Activated naive CD4-positive, alpha-beta T cell treated with anti-CD3 and anti-CD28 coated beads, Interleukin-2, amount 50 U/mL, for 16 hours (primary cell): ENCODE data around the gene CAPNS1.

Source experiments
- DNase-seq: peaks from one replicate; pipeline ENCODE4 v3.0.0-alpha.2; 2020

The CAPNS1 gene

DNA sequence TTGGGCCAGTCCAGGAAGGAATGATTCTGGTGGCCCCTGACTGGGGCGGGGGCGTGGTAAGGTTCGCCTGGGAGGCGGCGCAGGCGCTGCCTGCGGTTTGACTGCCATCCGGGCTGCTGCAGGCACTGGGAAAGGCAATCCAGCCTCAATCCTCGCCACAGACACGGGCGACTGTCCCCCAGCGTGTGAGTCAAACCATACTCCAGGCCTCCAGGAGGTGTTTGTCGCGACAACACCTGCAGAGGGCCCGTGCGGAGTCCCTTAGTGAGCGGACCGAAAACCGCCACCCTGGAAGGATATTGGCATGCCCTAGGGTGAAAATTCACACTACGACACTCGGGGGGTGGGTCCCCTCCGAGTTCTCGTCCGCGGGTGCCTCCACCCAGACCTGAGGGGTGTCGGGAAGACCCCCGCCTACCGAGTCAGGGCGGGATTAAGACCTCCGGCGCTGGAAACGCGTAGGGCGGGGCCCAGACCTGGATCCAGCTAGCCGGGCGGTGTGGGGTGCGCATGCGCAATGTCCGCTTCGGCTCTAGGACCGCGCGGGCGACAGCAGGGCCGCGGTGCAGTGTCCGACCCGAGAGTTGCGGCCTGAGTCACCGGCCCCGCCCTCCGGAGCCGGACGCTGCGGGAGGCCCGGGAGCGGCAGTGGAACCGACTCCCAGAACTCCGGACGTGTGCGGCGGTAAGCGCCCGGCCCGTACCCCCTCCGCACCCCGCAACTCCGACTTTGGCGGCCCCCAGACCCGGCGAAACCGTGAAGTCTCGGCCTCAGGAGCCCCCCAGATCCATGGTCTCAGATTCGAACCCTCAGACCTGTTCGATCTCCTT lies at the start of gene CAPNS1:
Gene CAPNS1, plus strand, starts transcription at position 594 of the 831 bp plus-strand sequence. CDS start 946 bp downstream, outside the sequence.
- DNase-seq = peak; percentile 88

DNA sequence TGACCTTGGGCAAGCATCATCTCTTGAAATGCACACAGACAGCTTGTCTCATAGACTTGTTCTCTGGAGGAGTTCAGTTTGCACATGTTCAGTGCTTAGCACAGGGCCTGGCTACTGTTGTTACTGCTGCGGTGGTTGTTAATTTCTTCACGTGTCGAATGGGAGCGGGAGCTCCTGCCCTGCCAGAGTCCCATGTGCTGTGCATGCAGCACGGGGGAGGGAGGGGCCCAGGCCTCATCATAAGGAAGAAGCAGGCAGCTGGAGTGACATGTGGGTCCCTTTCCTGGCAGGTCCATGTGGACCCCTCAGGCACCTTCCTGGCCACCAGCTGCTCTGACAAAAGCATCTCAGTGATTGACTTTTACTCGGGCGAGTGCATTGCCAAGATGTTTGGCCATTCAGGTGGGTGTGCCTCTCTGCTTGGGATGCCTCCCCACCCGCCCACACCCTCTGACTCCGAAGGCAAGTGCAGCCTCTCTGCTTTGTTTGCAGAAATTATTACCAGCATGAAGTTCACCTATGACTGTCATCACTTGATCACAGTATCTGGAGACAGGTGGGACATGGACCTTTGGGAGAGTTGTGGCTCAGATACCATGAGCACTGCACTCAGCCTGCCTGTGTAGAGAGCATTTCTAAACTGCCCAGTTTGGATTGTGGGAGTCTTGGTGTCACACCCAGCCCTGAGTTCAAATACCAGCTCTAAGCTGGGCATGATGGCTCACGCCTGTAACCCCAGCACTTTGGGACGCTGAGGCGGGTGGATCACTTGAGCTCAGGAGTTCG lies 48.8 kb upstream of the CAPNS1 start:
- no peak for DNase-seq

DNA sequence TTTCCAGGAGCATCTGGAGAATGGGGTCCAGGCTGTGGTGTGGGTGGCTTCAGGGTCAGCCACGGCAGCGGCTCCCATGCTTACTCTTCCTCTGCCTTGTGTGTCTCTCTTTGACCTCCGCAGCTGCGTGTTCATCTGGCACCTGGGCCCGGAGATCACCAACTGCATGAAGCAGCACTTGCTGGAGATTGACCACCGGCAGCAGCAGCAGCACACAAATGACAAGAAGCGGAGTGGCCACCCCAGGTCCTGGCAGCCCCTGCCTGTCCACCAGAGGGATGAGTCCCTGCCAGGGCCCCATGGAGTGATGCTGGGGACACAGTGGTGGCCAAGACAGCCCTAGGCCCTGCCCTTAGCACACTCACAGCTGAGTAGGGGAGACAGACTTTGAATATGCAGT lies 47.3 kb upstream of the CAPNS1 start:
- no peak for DNase-seq

DNA sequence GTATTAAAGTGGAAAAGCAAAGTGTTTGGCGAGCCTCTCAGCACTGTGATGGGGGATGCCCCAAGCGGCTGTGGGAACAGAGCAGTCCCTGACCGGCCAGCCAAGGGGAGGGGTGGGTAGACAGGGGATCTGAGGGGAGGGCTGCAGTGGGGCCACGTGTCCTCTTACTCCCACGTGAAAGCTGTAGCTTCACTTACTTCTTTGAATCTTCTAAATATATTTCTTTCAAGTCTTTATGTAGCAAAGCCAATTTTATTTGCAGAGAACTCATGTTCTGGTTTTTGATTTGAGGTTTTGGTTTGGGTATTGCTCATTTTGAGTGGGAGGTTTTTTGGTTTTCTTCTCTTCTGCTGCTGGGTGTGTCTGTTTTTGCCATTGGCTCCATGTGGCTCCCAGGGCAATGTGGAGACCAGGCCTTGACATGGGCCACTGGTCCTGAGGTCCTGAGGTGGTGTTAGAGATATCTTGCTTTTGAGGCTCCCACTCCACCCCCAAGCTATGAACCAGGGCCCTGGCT lies 46.7 kb upstream of the CAPNS1 start:
- DNase-seq = no peak

DNA sequence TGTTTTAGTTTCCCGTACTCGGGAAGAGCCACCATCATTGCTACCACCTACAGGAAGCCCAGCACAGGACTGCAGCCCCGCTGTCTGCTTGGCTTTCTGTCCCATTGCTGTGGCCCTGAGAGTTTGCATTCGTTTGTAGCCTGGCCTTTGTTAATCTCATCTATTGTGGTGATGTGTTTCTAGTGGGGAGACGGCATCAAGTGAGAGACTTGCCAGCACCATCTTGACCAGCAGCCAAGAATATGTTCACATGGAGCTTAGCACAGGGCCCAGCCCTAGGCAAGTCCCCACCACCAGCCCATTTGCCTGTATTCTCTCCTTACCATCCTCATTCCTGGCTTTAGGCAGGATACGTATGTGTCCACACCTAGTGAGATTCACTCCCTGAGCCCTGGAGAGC lies 46.2 kb upstream of the CAPNS1 start:
- no peak for DNase-seq

DNA sequence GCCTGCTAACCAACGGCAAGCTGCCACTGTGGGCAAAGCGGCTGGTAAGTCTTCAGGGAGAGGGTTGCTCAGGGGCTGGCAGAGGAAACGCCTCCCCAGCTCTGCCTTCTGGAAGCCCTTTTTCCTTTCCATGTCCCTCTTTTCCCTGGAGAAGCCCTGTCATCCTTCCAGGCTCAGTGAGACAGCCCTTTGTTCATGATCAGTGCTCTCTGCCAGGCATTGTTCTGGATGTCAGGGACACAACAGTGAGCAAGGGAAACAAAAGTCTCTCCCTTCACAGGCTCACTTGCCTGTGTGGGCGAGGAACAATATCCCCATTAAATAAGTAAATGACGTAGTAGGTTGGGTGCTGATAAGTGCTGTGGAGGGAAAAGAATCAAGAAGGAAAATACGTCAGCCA lies 42.8 kb upstream of the CAPNS1 start:
- no peak for DNase-seq

DNA sequence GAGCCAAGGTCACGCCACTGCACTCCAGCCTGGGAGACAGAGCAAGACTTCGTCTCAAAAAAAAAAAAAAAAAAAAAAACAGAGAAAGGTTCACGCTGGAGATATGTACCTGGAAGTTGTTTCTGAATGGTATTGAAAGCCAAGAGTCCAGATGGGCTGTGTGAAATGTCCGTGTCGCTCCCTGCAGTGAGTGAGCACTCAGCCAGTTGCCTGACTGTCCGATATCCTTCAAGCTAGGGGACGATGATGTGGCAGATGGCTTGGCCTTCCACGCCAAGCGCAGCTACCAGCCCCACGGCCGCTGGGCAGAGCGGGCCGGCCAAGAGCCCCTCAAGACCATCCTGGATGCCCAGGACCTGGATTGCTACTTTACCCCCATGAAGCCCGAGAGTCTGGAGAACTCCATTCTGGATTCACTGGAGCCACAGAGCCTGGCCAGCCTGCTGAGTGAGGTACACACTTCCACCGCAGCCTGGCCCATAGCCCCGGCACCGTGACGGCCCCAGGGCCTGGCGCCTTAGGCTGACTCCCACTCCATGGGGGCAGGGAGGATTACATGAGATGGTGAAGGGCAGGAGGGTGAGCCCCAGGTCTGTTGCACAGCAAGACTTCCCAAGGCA lies 40.6 kb upstream of the CAPNS1 start:
- no peak for DNase-seq

DNA sequence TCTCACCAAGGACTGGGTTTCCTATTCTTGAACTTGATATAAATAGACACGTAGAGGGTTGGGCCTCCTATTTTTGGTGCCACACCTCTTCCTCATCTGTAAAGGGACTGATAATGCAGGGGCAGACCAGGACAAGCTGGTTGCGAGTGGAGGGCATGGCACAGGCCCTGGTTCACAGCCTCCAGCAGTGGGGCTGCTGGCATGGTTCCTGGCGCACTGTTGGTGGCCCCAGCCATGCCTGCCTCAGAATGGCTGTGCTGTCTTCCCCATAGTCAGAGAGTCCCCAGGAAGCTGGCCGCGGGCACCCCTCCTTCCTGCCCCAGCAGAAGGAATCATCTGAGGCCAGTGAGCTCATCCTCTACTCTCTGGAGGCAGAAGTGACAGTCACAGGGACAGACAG lies 39.4 kb upstream of the CAPNS1 start:
- DNase-seq = no peak

DNA sequence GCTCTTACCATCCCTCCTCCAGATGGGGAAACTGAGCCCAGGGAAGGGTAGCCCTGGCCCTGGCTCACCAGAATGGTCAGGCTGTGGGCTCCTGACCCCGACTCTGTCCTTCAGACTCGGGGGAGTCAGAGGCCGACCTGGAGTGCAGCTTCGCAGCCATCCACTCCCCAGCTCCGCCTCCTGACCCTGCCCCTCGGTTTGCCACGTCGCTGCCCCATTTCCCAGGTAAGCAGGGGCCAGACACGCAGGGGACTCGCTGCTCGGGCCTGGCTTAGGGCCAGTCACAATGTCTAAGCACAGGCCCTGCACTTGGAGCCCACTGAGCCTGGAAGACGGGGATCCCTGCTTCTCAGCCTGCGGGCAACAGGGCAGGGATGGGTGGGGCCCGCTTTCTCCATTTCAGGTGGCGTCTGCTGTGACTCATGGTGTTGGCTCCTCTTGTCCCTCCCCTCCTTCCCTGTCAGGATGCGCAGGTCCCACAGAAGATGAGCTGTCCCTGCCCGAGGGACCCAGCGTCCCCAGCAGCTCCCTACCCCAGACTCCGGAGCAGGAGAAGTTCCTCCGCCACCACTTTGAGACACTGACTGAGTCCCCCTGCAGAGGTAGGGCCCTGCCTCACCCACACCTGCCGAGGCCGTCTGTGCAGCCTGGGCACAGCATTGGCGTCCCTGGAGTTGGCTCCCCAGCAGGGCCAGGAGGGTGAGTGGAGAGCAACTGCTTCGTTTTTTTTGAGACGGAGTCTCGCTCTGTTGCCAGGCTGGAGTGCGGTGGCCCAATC lies 38.1 kb upstream of the CAPNS1 start:
- no peak for DNase-seq

DNA sequence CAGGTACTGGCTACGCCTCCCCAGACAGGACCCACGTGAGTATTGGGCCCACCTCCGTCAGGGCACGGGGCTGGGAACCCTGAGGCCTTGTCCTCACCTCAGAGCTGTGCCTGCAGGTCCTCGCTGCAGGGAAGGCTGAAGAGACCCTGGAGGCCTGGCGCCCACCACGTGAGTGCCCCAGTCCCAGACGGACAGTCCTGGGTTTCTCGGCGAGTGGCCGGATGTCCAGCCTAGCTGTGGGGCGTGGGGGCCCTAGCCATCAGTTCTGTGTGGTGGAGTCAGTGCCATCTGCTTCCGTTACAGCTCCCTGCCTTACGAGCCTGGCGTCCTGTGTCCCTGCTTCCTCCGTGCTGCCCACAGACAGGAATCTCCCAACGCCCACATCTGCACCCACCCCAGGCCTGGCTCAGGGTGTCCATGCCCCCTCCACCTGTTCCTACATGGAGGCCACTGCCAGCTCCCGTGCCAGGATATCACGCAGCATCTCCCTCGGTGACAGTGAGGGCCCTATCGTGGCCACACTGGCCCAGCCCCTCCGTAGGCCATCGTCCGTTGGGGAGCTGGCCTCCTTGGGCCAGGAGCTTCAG lies 36.7 kb upstream of the CAPNS1 start:
- no peak for DNase-seq

DNA sequence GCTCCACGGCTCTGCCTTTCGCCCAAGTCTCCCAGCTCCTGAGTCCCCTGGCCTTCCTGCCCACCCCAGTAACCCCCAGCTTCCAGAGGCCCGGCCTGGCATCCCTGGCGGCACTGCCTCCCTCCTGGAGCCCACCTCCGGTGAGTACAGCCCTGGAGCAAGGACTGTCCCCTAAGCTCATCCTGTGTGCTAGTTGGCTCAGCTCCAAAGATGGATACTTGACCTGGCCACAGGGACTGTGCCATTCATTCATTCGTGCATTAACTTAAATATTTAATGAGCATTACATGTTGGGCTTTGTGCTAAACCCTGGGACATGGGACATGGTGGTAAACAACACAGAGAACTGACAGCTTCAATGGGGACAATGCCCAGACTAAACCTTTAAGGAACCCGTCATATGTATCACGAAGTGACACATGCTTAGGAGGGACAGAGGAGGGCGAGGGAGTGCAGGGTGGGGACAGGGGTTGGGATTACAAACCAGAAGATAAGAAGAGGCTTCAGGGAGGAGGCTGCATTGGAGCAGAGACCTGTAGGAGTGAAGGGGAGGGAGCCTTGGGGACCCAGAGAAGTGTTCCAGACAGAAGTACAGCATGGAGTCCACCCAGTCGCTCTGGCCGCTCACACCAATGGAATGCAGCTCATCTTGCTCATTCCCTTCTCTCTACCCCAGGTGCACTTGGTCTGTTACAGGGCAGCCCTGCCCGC lies 35.9 kb upstream of the CAPNS1 start:
- DNase-seq = no peak

DNA sequence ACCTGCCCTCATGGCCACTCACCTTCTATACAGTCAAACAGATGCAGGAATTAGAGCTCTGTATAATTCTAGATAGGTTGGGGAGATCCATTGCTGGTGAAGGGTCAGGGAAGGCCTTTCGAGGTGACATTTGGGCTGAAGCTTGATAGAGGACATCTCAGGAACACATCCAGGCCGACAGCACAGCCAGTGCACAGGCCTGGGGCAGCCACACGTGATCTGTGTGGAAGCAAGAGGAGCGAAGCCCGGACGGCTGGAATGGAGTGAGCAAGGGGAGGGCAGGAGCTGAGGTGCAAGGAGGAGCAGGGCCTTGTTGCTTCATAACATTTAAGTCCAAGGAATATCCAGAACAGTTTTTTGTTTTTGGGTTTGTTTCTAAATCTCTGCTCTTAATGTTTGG lies 33.4 kb upstream of the CAPNS1 start:
- DNase-seq = no peak

DNA sequence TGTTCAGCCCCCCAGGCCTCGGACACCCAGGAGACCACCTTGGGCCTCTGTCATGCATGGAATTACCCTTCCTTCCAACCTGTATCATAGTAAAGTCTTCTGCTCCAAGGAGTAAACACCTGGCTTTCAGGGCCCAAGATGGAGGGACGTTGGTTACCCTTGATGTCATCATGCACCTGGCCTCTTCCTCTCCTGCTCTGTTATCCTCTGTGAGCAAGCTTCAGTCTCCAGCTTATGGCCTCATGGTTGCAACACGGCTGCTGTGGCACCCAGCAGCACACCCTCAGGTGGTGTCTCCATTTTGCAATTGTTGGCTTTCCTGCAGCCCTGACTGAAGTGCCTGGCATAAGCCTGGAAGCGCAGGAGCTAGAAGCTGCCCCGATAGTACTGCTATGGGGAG lies 32.9 kb upstream of the CAPNS1 start:
- DNase-seq = no peak

DNA sequence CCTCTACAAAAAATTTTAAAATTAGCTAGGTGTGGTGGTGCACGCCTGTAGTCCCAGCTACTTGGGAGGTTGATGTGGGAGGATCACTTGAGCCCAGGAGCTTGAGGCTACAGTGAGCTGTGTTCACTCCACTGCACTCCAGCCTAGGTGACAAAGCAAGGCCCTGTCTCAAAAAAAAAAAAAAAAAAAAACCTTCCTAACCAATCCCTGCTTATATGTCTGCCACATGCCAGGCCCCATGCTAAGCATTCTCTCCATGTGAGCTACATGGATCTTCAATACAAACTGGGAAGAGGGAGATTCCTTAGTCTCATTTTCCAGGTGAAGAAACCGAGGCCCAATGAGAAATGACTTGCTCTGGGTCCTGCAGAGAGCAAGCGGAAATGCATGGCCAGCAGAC lies 31.2 kb upstream of the CAPNS1 start:
- no peak for DNase-seq

DNA sequence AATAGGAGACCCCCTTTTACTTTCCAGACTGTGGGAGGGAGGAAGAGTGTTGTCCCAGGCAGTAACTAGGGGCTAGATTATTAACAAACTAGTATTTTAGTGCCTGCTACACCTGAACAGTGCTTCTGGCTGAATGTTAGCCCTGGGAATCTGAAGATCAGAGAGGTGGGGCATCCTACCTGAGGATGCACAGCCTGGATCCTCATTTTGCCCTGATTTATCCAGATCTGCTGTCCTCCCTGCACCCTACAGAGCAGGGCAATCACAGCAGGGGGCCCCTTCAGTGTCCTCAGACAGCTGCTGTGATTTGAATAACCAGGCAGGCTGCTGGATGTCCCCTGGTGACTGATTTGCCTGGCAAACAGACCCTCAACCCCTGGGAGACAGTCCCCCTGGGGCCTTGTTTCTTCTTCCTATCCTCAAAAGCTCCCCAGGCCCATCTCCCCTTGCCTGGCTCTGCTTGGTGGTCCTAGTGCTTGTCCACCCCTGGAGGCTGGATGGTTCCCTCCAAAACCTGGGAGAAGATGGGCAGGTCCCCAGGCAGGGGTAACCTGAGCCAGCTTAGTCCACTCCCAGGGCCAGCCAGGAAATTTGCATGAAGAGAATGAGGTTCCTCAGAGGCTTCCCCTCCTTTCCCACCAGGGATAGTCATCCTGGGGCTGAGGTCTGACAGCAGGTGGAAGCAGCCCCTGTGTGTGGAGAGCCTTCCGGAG lies 29.2 kb upstream of the CAPNS1 start, which contains the start of gene OVOL3:
Gene OVOL3, plus strand, starts transcription at position 657 of the 713 bp plus-strand sequence. CDS start 60 bp downstream, outside the sequence.
- DNase-seq = no peak

DNA sequence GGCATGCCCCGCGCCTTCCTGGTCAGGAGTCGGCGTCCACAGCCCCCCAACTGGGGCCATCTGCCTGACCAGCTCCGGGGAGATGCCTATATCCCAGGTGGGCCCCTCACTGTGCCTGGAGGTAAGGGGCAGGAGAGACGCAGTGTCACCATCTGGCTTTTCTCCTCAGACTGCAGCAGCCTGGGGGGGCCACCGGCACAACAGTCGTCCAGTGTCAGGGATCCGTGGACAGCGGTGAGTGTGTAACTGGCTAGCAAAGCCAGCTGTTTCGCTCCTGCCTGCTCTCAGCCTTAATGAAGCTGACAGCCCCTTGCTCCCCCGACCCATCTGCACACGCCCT lies 28.7 kb upstream of the CAPNS1 start:
- no peak for DNase-seq

DNA sequence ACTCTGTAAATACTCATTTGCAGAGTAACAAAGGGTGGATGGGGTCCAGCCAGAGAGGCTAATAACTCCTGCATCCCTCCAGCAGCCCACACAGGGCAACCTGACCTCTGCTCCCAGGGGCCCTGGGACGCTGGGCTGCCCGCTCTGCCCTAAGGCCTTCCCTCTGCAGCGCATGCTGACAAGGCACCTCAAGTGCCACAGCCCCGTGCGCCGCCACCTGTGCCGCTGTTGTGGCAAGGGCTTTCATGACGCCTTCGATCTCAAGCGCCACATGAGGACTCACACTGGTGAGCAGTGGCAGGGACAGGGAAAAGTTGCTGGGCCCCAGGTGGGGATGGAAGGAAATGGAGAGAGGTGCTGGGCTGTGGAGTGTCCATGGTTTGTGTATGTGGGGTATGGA lies 27.2 kb upstream of the CAPNS1 start:
- no peak for DNase-seq

DNA sequence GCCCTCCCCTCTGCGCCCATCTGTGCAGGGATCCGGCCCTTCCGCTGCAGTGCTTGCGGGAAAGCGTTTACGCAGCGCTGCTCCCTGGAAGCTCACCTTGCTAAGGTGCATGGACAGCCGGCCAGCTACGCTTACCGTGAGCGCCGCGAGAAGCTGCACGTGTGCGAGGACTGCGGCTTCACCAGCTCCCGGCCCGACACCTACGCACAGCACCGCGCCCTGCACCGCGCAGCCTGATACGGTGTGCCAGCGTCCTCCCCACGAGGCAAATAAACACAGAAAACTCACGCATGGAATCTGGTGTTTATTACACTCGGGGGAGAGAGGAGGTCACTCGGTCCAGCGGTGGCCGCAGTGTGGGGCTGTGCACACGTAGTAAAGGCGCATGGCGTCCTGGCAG lies 26.4 kb upstream of the CAPNS1 start:
- no peak for DNase-seq

DNA sequence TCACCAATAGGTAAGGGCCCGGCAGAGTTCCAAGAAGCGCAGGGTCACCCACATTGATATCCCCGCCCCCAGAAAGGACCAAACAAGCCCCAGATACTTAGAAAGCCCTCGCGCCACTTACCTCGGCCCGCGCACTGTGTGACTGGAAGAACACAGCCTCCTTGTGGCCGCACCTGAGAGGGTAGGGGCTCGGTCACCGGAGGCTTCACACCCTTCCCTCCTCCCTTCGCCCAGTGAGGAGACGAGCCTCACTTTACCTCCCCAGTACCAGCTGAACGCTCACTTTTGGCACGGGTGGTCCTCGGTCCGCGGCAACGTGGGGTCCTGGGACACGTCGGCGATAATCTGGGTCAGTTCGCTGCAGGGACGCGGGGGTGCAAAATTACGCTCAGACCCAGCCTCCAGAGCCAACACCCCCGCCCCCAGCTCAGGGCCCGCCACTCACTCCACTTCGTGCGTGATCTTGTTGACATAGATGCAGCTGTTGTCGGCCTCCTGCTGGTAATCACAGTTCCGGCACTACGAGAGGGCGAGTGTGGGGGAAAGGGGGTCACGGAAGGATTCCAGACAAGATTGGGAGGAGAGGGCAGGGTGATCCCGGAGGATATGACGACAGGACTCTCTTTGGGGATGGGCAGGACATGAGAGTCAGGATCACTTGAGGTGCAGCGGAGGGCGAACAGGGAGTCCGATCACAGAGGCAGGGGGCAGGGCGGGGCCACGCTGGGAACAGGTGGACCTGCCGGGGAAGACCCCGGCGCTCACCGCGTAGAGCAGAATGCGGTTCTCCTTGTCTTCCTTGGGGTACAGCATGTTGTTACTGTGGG lies 25.8 kb upstream of the CAPNS1 start:
- DNase-seq = no peak
